Heart right ventricle (tissue), 16 donors: ENCODE results near the gene GREB1. TPM values are rescaled to one million over a fixed set of nuclear protein-coding genes. Genes with fewer than 3 reads are reported as not detected.

Source experiments
- ATAC-seq, 8 donors: fragments of 200-7000 bp; cut with Tn5 transposase; one replicate each; pipeline ENCODE4 v1.9.1; 2020; ENCODE audit warnings: mild to moderate bottlenecking in 8 of 8, moderate library complexity in 8 of 8, moderate number of reproducible peaks in 1 of 8
- DNase-seq, 2 donors: peaks; one replicate each; pipeline ENCODE4 v3.0.0-alpha.2; 2020
- H3K27ac ChIP-seq, 10 donors: fragments of 200-600 bp; sonication (generic) in 2 of 10; one replicate each; pipeline versions ENCODE4 v1.5.0 to v1.8.0; 2020 to 2022; ENCODE audit warnings: mild to moderate bottlenecking in 3 of 10
- H3K27me3 ChIP-seq, 7 donors: fragments of 200-600 bp; one replicate each; pipeline ENCODE4 v1.8.0; 2021 to 2022; ENCODE audit warnings: mild to moderate bottlenecking in 2 of 7
- H3K36me3 ChIP-seq, 9 donors: fragments of 200-600 bp; sonication (generic) in 1 of 9; one replicate each; pipeline versions ENCODE4 v1.5.0 to v1.8.0; 2020 to 2022; ENCODE audit warnings: mild to moderate bottlenecking in 2 of 9
- H3K4me1 ChIP-seq, 9 donors: fragments of 200-600 bp; sonication (generic) in 1 of 9; one replicate each; pipeline versions ENCODE4 v1.5.0 to v1.8.0; 2020 to 2022; ENCODE audit warnings: mild to moderate bottlenecking in 4 of 9
- H3K4me3 ChIP-seq, 10 donors: fragments of 200-600 bp; sonication (generic) in 2 of 10; one replicate each; pipeline versions ENCODE4 v1.5.0 to v1.8.0; 2020 to 2022; ENCODE audit warnings: mild to moderate bottlenecking in 7 of 10, moderate library complexity in 2 of 10
- H3K9me3 ChIP-seq, 11 donors: fragments of 200-600 bp in 10 of 11; sonication (generic) in 2 of 11; one replicate each; pipeline versions ENCODE4 v1.5.0 to v1.8.0; 2013 to 2022; ENCODE audit warnings: mild to moderate bottlenecking in 2 of 11, control low read depth in 1 of 11, moderate library complexity in 1 of 11
- WGBS, 2 donors: extraction: QIAGEN DNeasy Blood & Tissue Kit; methylation state at CpG; one replicate each; pipeline ENCODE4 v1.1.7; 2013; ENCODE audit warnings: inconsistent platforms in 1 of 2; 5-methylcytosine and 5-hydroxymethylcytosine counted together
- intact Hi-C, 10 donors: fragments of 100-400 bp; cut with DNase I; formaldehyde crosslinking; loops; one replicate each; pipeline versions ENCODE4 v1.11.1 to v1.14.2; 2022
- polyA plus RNA-seq, 2 donors: library from polyadenylated mRNA; stranded (reverse); fragments of 200-250 nt; gene quantifications; one replicate each; pipeline ENCODE4 v1.2.3, GENCODE V29; 2013
- total RNA-seq, 10 donors: library from RNA; stranded (reverse); fragmentation: NEBNext Ultra II Directional in 3 of 10; extraction: Animal tissue kit (Norgen Biotek cat#: 25700) in 3 of 10; gene quantifications; one replicate each; pipeline versions ENCODE4 v1.2.1 to v1.2.4, GENCODE V29; 2021 to 2023
- TF ChIP-seq, protein P1 (sequence below), 9 donors: fragments of 200-600 bp; sonication (generic) in 2 of 9; IDR thresholded peaks; one replicate each; pipeline versions ENCODE4 v1.5.0 to v1.8.0; 2021 to 2022; ENCODE audit warnings: antibody characterized with exemption in 9 of 9, mild to moderate bottlenecking in 5 of 9, moderate library complexity in 1 of 9
- donor health status: Arrhythmogenic right ventricular cardiomyopathy.
- donor health status: ischemic (EF 13 %, LVEDD 7.1; RV severe dilation, severe dysfunction).
- donor health status: healthy with polysubstance abuse.
- donor health status: DM: no; HTN: yes; CAD: no.
- donor health status: DM: no; HTN: no; CAD: no.
- donor health status: ischemic (EF 25% LVEDD 6.9; RV normal size, moderate dysfunction).
- donor health status: ischemic (EF 25% LVEDD 5.7; RV mildly dilated, moderate dysfunction).
- donor health status: healthy.
- donor health status: DM: yes; HTN: yes; CAD: no.
- donor health status: Ischemic cardiomyopathy.
- donor health status: ischemic (EF 35%, LVEDD 5.7; RV mildly dilated, moderate dysfunction).
- donor health status: nonischemic (EF 11% LVEDD 7.7; RV severe dilation, severe dysfunction).
- donor health status: DM: yes; HTN: yes; CAD: no.
- donor health status: PGD.
- donor health status: ischemic (EF 29% LVEDD 5.4; RV normal size, mild dysfunction).
- donor health status: nonischemic (EF 23%, LVEDD 6.1; RV moderate dilation, normal function).

GREB1 gene
- total and polyA plus RNA-seq, 12 donors = 1.2 to 15.6 (median 7.8) TPM

DNA sequence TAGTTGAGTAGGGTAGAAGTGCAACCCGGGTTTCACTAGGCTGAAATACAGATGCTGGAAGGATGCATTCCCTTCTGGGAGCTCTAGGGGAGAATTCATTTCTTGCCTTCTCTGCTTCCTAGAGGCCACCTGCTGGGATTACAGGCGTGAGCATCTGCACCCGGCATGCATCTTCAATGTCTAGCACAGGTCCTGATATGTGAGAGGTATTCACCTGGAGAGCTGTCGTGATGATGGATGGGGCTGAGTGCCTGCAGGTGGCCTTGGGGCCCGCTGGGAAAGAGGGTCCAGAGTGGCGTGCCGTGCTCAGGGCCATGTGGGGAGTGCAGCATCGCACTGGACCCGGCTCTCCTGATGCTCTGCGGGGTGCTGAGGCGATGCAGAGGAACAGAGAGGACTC lies 142.8 kb downstream of the GREB1 start:
- no peak overlapping the region for H3K27ac ChIP-seq
- peaks cover 0 to 14% (median 0%) of the 10 kb centered on the region in 9 donors for H3K4me1 ChIP-seq

DNA sequence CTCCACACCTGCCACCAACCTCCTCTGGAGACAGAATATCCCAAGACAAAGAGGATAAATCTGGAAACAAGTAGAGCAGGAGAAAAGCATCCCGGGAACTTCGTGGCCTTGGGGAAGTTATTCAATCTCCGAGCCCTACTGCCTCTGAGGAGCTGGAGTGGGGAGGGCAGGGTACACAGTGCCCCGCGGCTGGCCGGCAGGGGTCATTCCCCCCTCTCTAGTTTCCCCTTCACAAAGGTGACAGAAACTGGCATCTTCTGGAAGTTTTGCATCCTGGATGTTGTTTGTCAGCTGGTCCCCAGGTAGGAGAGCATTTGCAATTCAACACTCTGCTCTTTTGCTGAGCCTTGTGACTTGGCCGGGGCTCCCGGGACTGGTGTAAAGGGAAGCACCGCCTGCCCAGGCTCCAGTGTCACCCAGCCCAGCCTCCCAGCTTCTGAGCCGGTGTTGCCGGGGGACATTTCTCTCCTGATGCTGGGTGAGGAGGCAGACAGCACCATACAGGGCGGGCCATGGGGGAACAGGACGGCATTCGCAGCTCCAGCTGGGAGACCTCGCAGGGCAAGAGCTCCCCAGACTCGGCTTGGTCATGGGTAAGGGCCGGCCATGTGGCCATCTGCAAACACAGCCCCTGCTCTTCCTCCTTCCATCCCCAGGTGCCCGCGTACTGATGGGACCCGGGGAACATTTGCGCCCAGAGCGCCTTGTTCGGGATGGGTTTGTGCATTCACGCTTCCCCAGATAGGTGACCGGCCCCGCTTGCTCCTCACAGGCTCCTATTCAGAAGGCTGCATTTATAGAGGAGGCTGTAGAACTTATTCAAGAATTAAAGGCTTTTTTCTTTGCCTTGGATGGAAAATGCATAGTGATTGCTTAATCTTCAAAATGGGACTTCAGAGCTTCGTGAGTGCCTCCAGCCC lies 143.6 kb downstream of the GREB1 start:
- intact Hi-C loops = no loop called here
- peak; percentile 31 to 77 (median 58) for ATAC-seq
- TF ChIP-seq, protein P1, sequence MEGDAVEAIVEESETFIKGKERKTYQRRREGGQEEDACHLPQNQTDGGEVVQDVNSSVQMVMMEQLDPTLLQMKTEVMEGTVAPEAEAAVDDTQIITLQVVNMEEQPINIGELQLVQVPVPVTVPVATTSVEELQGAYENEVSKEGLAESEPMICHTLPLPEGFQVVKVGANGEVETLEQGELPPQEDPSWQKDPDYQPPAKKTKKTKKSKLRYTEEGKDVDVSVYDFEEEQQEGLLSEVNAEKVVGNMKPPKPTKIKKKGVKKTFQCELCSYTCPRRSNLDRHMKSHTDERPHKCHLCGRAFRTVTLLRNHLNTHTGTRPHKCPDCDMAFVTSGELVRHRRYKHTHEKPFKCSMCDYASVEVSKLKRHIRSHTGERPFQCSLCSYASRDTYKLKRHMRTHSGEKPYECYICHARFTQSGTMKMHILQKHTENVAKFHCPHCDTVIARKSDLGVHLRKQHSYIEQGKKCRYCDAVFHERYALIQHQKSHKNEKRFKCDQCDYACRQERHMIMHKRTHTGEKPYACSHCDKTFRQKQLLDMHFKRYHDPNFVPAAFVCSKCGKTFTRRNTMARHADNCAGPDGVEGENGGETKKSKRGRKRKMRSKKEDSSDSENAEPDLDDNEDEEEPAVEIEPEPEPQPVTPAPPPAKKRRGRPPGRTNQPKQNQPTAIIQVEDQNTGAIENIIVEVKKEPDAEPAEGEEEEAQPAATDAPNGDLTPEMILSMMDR (IDR thresholded peaks at IDR 0.05) = no peak

More for the DNA sequence above, 142.8 kb downstream of the GREB1 start:
- ATAC-seq = peak in 3 of 8 donors; percentile 6 to 42 (median 15)
- TF ChIP-seq, protein P1 (IDR thresholded peaks at IDR 0.05) = no peak
- DNase-seq = no peak
- intact Hi-C loops = no loop called here
- Histone ChIP-seq H3K27me3 (peaks cover 0 to 52% (median 18%) of the 10 kb centered on the region in 7 donors), H3K36me3 (no peaks in the 10 kb centered on the region), H3K4me3 (no peak overlapping the region), H3K9me3 (peaks cover 0 to 3% (median 0%) of the 10 kb centered on the region in 11 donors)
- WGBS, 2 donors = 40 to 46% methylated on average over 11 of the region's 11 CpGs

DNA sequence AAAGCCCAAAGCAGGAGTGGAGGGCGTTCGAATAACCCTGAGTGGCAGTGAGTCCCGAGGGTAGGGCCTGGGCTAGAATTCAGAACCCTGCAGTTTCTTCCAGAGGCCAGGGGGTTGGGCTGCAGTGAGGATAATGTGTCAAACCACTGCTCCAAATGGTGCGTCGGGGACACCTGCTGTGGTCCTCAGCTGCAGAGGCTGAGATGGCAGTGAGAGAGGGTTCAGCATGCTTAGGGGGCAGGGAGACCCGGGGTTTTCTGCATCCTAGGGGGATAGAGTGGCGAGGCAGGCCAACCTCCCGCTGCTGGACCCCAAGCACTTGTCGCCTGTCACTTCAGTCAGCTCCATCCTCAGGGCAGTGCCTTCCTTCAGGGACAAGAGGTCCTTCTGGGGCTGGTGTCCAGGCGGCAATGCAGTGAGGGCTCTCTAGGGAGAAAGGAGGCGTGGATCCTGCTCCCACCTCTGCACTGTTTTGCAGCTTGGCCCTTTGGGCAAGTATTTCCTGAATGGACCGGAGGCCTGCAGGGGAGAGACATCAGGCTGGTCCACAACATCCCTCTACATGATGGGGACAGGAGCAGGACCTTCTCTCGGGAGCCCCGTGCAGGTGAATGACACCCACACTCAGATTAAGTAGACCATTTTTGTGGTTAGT lies 144.6 kb downstream of the GREB1 start:
- TF ChIP-seq, protein P1 (IDR thresholded peaks at IDR 0.05) = no peak
- ATAC-seq = no peak
- Histone ChIP-seq H3K36me3 (no peaks in the 10 kb centered on the region), H3K4me3 (no peak overlapping the region), H3K4me1 (peaks cover 0 to 14% (median 0%) of the 10 kb centered on the region in 9 donors), H3K27ac (no peak overlapping the region), H3K27me3 (peaks cover 0 to 40% (median 17%) of the 10 kb centered on the region in 7 donors), H3K9me3 (peaks cover 0 to 3% (median 0%) of the 10 kb centered on the region in 11 donors)
- intact Hi-C loops = no loop called here
- DNase-seq = no peak
- WGBS, 2 donors = 67 to 70% methylated on average over 14 of the region's 14 CpGs

More for the DNA sequence above, 143.6 kb downstream of the GREB1 start:
- Histone ChIP-seq H3K27ac (no peak overlapping the region), H3K9me3 (peaks cover 0 to 3% (median 0%) of the 10 kb centered on the region in 11 donors), H3K36me3 (no peaks in the 10 kb centered on the region), H3K27me3 (peaks cover 0 to 44% (median 18%) of the 10 kb centered on the region in 7 donors), H3K4me3 (no peak overlapping the region), H3K4me1 (peaks cover 0 to 14% (median 0%) of the 10 kb centered on the region in 9 donors)
- DNase-seq = no peak
- 38 to 39% methylated on average over 27 of the region's 27 CpGs for WGBS, 2 donors

DNA sequence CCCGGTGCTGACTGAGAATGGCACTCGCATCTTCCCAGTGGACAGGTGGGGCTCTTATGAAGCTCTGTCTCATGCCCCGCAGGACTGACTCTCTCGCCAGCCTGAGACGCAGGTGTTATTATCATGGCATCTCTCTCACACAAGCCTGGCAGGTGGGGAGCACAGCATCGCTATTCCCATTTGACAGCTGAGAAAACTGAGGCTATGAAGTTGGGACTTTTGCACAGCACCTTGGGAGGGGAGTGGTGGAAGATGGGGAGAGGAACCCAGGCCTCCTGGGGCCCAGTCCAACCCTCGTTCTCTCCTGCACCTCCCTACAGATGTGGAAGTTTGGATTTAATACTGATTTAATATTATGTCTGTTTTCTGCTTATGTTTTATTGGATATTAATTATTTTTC lies 145.2 kb downstream of the GREB1 start:
- intact Hi-C loops = no loop called here
- H3K9me3 ChIP-seq = peaks cover 0 to 3% (median 0%) of the 10 kb centered on the region in 11 donors
- TF ChIP-seq, protein P1 (IDR thresholded peaks at IDR 0.05) = no peak
- 79% methylated on average over 7 of the region's 7 CpGs for WGBS, 2 donors
- ATAC-seq (no peak), DNase-seq (no peak)
- peaks cover 0 to 14% (median 0%) of the 10 kb centered on the region in 9 donors for H3K4me1 ChIP-seq
- H3K27me3 ChIP-seq = peaks cover 0 to 40% (median 18%) of the 10 kb centered on the region in 7 donors
- no peak overlapping the region for H3K27ac ChIP-seq
- H3K4me3 ChIP-seq = no peak overlapping the region
- H3K36me3 ChIP-seq = no peaks in the 10 kb centered on the region
